Body of pancreas (tissue), 4 donors: Measurements from ENCODE around the gene PRSS12. TPM values are rescaled to one million over a fixed set of nuclear protein-coding genes. Genes with fewer than 3 reads are reported as not detected.
A peak's percentile ranks its signal among the peaks of the same experiment; 100 is the strongest.

ENCODE experiments used
- ATAC-seq: fragments of 150-250 bp; one replicate; pipeline ENCODE4 v1.9.1; 2016
- DNase-seq, 4 donors: peaks; one replicate each; pipeline ENCODE4 v3.0.0-alpha.2; 2019
- H3K27ac ChIP-seq, 4 donors: fragments of 200-600 bp; sonication (generic); 1 replicate in 3 of 4; 2 replicates in 1 of 4; pipeline versions ENCODE4 v1.5.1 to v1.6.1; 2016 to 2019; ENCODE audit warnings: mild to moderate bottlenecking in 1 of 4, mixed read lengths in 1 of 4, moderate library complexity in 1 of 4
- H3K27me3 ChIP-seq, 2 donors: fragments of 200-600 bp; sonication (generic); one replicate each; pipeline ENCODE4 v1.6.0; 2016; ENCODE audit warnings: mild to moderate bottlenecking in 1 of 2
- H3K36me3 ChIP-seq, 2 donors: fragments of 200-600 bp; sonication (generic); replicated peaks in 1 of 2; 2 replicates each; pipeline ENCODE4 v1.5.1; 2016; ENCODE audit warnings: low read depth in 2 of 2; ENCODE audit not compliant: insufficient read depth in 1 of 2
- H3K4me1 ChIP-seq: fragments of 200-600 bp; sonication (generic); one replicate; pipeline ENCODE4 v1.6.0; 2016
- H3K4me3 ChIP-seq, 2 donors: fragments of 200-600 bp; sonication (generic); 1 replicate in 1 of 2; 2 replicates in 1 of 2; pipeline ENCODE4 v1.5.1; 2016 to 2019
- H3K9me3 ChIP-seq, 3 donors: fragments of 200-600 bp; sonication (generic); 1 replicate in 2 of 3; 2 replicates in 1 of 3; pipeline ENCODE4 v1.5.1; 2016
- CTCF ChIP-seq, 7 experiments: fragments of 450-650 bp in 4 of 7; fragments of 200-600 bp in 3 of 7; sonication (generic) in 3 of 7; IDR thresholded peaks; one replicate each; pipeline ENCODE4 v1.5.1; 2016 to 2019; ENCODE audit warnings: antibody characterized with exemption in 7 of 7
- POLR2A ChIP-seq, 3 donors: fragments of 450-650 bp; IDR thresholded peaks; one replicate each; pipeline ENCODE4 v1.6.1; 2016; ENCODE audit warnings: antibody characterized with exemption in 3 of 3, mild to moderate bottlenecking in 2 of 3
- WGBS, 2 donors: methylation state at CpG; one replicate each; pipeline ENCODE4 v1.1.5; 2017; 5-methylcytosine and 5-hydroxymethylcytosine counted together
- intact Hi-C: fragments of 100-400 bp; cut with DNase I; formaldehyde crosslinking; loops from one replicate; pipeline ENCODE4 v1.15.1; 2023
- total RNA-seq, 2 donors: library from RNA; depleted of rRNA; stranded (reverse); fragments of >200 nt; gene quantifications; one replicate each; pipeline ENCODE4 v1.1.0, GENCODE V29; 2016

PRSS12 gene
- total RNA-seq, 2 donors from 2014 or later = 12.2 to 15.8 TPM

DNA sequence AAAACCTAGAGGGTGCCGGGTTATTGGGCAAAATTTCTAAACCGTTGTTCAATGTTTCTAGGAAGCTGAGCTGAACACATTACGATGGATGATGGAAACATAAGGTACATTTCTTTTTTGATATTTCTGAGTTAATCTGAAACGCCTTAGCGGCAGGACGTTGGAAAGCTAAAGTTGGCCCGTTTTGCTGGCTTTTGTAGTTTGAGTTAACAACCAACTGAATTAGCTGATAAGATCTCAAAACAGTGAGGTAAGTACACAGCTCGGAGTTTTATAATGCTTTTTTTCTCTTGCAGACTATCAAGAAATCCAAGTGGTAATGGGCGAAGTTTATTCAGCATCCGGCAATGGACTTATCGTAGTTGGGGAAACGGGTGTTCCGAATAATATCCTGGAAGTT, 73.5 kb downstream of the PRSS12 start:
- no peaks in the 10 kb centered on the region for H3K36me3 ChIP-seq
- H3K27me3 ChIP-seq = no peaks in the 10 kb centered on the region
- ATAC-seq = no peak
- peak overlapping the region; percentile 73 to 94 for H3K4me3 ChIP-seq
- no peaks in the 10 kb centered on the region for H3K9me3 ChIP-seq
- intact Hi-C loops = no loop called here
- WGBS, 2 donors = 0 to 1% methylated on average over 13 of the region's 13 CpGs
- H3K4me1 ChIP-seq = peaks cover 54% of the 10 kb centered on the region
- H3K27ac ChIP-seq = peak overlapping the region; percentile 94 to 97 (median 97)
- no peak for TF ChIP-seq POLR2A (IDR thresholded peaks at IDR 0.05)
- no peak for TF ChIP-seq CTCF (IDR thresholded peaks at IDR 0.05)
- no peak for DNase-seq

GRCh38 chr4:118278473-118279274, 74.1 kb downstream of the PRSS12 start:
- TF ChIP-seq CTCF (IDR thresholded peaks at IDR 0.05) = no peak
- peak; percentile 85 to 99 (median 99) for TF ChIP-seq POLR2A (IDR thresholded peaks at IDR 0.05)
- peak; percentile 99 for DNase-seq
- Histone ChIP-seq H3K36me3 (no peaks in the 10 kb centered on the region), H3K27ac (peak overlapping the region; percentile 94 to 97 (median 97)), H3K4me1 (peaks cover 54% of the 10 kb centered on the region), H3K9me3 (no peaks in the 10 kb centered on the region), H3K27me3 (no peaks in the 10 kb centered on the region), H3K4me3 (peak overlapping the region; percentile 73 to 94)
- 0% methylated on average over 18 to 55 of the region's 56 CpGs for WGBS, 2 donors
- peak; percentile 96 for ATAC-seq
- intact Hi-C loops = no loop called here

DNA sequence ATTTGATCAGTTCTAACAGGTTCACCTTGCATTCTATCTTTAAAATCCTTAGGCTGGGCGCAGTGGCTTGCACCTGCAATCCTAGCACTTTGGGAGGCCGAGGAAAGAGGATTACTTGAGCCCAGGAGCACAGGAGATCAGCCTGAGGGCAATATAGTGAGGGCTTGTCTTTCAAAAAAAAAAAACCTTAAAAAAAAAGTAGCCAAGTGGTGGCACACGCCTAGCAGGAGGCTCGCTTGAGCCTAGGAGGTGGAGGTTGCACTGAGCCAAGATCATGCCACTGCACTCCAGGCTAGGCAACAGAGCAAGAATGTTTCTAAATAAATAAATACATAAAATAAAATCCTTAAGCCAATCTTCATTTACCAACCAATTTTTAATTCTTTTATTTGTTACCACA, 75.6 kb downstream of the PRSS12 start:
- Histone ChIP-seq H3K27ac (peak overlapping the region in 2 of 4 donors; percentile 97), H3K4me1 (peaks cover 47% of the 10 kb centered on the region), H3K36me3 (no peaks in the 10 kb centered on the region), H3K4me3 (no peak overlapping the region), H3K9me3 (no peaks in the 10 kb centered on the region), H3K27me3 (no peaks in the 10 kb centered on the region)
- 83 to 92% methylated on average over 4 of the region's 4 CpGs for WGBS, 2 donors
- ATAC-seq = no peak
- no peak for TF ChIP-seq CTCF (IDR thresholded peaks at IDR 0.05)
- no peak for TF ChIP-seq POLR2A (IDR thresholded peaks at IDR 0.05)
- no peak for DNase-seq
- intact Hi-C loops = no loop called here

GRCh38 chr4:118276580-118276979, 76.2 kb downstream of the PRSS12 start:
- Histone ChIP-seq H3K27ac (peak overlapping the region in 1 of 4 donors; percentile 97), H3K9me3 (no peaks in the 10 kb centered on the region), H3K36me3 (no peaks in the 10 kb centered on the region), H3K27me3 (no peaks in the 10 kb centered on the region), H3K4me1 (peaks cover 40% of the 10 kb centered on the region), H3K4me3 (no peak overlapping the region)
- DNase-seq = no peak
- WGBS, 2 donors = 42 to 43% methylated on average over 2 of the region's 2 CpGs
- intact Hi-C loops = no loop called here
- no peak for ATAC-seq
- no peak for TF ChIP-seq CTCF (IDR thresholded peaks at IDR 0.05)
- no peak for TF ChIP-seq POLR2A (IDR thresholded peaks at IDR 0.05)

- Histone ChIP-seq H3K9me3 (no peaks in the 10 kb centered on the region), H3K36me3 (no peaks in the 10 kb centered on the region), H3K27me3 (no peaks in the 10 kb centered on the region), H3K4me3 (no peak overlapping the region), H3K27ac (no peak overlapping the region), H3K4me1 (peaks cover 19% of the 10 kb centered on the region)
- DNase-seq (no peak), ATAC-seq (no peak)
- intact Hi-C loops = no loop called here
- 62 to 67% methylated on average over 1 of the region's 1 CpG for WGBS, 2 donors
- TF ChIP-seq CTCF (IDR thresholded peaks at IDR 0.05) (no peak), POLR2A (IDR thresholded peaks at IDR 0.05) (no peak)
Measured at GRCh38 chr4:118273642-118274041, 79.2 kb downstream of the PRSS12 start.
